GM21360 (cell line): Measurements from ENCODE around the gene ANO2.

Experiments used
- ATAC-seq: cut with Tn5 transposase; IDR thresholded peaks from one replicate; pipeline ENCODE4 v1.9.1; 2021; ENCODE audit warnings: mild to moderate bottlenecking, moderate library complexity; ENCODE audit not compliant: unreplicated experiment

Gene ANO2

DNA sequence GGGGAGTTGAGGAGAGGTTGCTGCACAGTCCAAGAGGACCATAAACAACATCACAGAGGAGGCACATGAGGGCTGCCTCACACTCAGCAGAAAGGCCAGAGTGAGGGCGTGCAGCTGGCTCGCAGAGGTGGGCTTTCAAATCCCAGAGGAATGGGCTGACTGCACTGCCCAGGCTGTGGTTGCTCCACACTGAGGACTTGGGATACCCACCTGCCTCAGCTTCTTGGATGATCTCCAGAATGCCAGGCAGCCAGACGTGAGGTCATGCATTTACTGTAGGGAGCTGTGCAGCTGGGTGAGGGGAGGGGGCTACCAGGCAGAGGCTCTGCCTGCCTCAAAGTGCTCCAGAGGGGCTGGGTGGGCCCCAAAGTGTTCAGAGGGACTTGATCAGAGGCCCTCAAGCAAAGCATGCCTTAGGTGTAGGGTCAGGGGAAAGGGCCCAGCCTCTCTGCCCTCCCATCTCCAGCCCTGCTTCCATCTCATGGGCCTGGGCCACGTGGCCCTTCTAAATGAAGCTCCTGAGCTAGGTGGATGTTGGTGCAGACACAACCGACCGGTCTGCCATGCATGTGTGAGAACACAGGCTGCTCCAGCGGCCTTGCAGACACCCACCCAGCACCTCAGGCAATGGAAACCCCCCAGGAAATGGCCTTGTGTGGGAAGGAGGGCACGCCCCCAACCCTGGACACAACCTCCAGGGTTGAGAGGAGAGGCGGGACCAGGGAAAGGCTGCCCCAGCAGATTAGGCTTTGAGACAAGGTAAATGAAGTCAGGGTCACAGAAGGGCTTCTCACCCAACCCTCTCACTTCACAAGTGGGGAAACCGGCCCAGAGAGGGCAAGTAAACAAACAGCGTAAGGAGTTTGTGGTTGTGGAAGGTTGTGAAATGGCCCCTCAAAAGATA is 422.4 kb downstream of the ANO2 start:
- ATAC-seq, result no peak

DNA sequence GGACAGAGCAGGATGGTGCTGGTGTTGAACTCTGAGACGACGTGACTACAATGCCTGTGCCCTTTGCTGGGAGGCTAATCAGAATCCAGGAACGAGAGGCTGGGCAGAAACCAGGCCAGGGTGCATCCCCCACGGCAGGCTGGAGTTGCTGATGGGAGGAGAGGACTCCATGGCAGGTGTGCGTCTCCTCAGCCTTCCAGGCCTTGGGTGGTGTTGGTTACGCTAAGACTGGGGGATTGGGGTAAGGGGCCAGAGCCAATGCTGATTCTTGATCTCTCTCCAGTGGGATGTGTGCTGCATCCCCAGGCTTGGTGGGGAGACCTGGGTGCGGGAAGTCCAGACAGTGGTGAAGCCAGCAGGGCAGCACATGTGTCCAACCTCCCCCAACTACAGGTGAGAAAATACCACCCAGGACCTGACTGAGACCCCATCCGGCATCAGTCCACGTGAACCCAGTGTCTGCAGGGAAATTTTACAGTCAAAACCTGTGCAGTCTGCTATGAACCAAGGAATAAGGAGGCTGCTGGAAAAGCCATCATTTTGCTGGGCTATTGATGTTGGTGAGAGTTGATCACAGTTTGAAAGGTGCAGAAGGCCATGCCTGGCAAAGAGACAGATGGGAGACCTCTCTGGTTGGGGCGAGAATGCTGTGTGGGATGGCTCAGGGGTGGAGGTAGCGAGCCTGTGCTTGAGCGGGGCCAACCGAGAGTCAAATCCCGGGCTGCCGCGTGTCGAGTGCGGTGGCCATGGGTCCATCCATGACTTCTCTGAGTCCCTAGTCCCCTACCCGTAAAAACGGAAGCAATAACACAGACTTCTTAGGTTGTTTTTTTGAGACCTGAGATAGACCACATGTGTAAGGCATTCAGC is 423.4 kb downstream of the ANO2 start:
- no peak for ATAC-seq

- no peak for ATAC-seq
These were observed 424.2 kb downstream of the ANO2 start for GRCh38 chr12:5520831-5521230.

DNA sequence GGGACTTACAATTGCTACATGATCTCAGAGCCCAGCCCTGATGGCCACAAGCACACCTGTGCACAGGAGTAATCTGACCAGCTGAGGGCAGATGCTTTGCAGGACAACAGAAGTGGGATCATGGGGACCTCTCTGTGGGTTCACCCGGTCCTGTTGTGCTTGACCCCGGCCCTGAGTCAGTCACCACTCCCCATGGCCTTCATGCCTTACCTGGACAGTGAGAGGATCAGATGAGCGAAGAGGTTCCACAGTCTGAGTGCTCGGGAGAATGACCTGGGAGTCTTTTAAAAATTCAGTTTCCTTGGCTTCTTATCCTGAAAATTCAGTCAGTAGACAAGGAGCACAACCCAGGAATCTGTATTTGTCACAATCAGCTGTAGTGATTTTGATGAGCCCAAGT is 425.0 kb downstream of the ANO2 start:
- ATAC-seq, result no peak

GRCh38 chr12:5518584-5519365 is 426.3 kb downstream of the ANO2 start:
- ATAC-seq, result no peak

- no peak for ATAC-seq
These were observed 428.5 kb downstream of the ANO2 start for GRCh38 chr12:5516371-5517241.

GRCh38 chr12:5515458-5515857 is 429.6 kb downstream of the ANO2 start:
- ATAC-seq, result no peak

DNA sequence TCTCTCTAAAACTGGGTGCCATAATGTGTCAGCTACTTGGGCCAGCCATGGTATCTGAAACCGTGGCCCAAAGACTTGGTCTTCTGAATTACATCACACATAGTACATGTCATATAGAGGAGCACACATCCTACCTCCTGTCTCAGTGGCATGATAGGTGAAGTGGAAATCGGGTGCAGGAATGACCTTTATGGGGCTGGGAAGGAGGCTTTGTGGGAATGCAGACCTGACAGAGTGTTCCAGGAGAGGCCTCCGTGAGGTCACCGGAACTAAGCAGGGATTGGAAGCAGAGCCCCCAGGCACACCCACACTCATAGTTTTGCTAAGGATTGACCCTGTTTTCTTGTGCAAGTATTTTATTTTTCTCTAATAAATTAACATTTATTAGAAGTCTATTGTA is 430.5 kb downstream of the ANO2 start:
- ATAC-seq, result no peak

GRCh38 chr12:5514016-5514415 is 431.0 kb downstream of the ANO2 start:
- no peak for ATAC-seq

GRCh38 chr12:5513406-5513805 is 431.7 kb downstream of the ANO2 start:
- no peak for ATAC-seq
